NOMO-1 treated with DMSO at 0.1 percent for 48 hours (cell line): ENCODE data around the gene ARHGAP42.

Experiments
- DNase-seq: peaks from one replicate; lab custom pipeline; 2025; ENCODE audit not compliant: unreplicated experiment; lab: John Stamatoyannopoulos, UW

ARHGAP42 gene

GRCh38 chr11:100955318-100955717 lies 268.2 kb downstream of the ARHGAP42 start:
- no peak for DNase-seq

- no peak for DNase-seq
These were observed 269.3 kb downstream of the ARHGAP42 start for GRCh38 chr11:100956351-100956750.

GRCh38 chr11:100957499-100957898 lies 270.4 kb downstream of the ARHGAP42 start:
- no peak for DNase-seq

- no peak for DNase-seq
These were observed 274.5 kb downstream of the ARHGAP42 start for GRCh38 chr11:100961633-100962032.

- DNase-seq, result no peak
These were observed 276.3 kb downstream of the ARHGAP42 start for GRCh38 chr11:100963375-100963774.

GRCh38 chr11:100964435-100964834 lies 277.3 kb downstream of the ARHGAP42 start:
- no peak for DNase-seq

GRCh38 chr11:100965346-100965745 lies 278.3 kb downstream of the ARHGAP42 start:
- DNase-seq, result no peak

GRCh38 chr11:100966366-100966765 lies 279.3 kb downstream of the ARHGAP42 start:
- no peak for DNase-seq

GRCh38 chr11:100969008-100969407 lies 281.9 kb downstream of the ARHGAP42 start:
- no peak for DNase-seq

- no peak for DNase-seq
These were observed 283.4 kb downstream of the ARHGAP42 start for GRCh38 chr11:100970283-100971164.

GRCh38 chr11:100972046-100972445 lies 285.0 kb downstream of the ARHGAP42 start:
- DNase-seq, result no peak

GRCh38 chr11:100978442-100978841 lies 291.4 kb downstream of the ARHGAP42 start:
- no peak for DNase-seq

GRCh38 chr11:100978939-100979338 lies 291.9 kb downstream of the ARHGAP42 start:
- DNase-seq, result no peak

GRCh38 chr11:100980156-100980555 lies 293.1 kb downstream of the ARHGAP42 start:
- DNase-seq, result no peak

- no peak for DNase-seq
These were observed 294.2 kb downstream of the ARHGAP42 start for GRCh38 chr11:100981196-100981824.

GRCh38 chr11:100984668-100985067 lies 297.6 kb downstream of the ARHGAP42 start:
- no peak for DNase-seq

- no peak for DNase-seq
These were observed 303.8 kb downstream of the ARHGAP42 start for GRCh38 chr11:100990931-100991330.

- DNase-seq, result no peak
These were observed 304.5 kb downstream of the ARHGAP42 start for GRCh38 chr11:100991541-100991940.

- DNase-seq, result no peak
These were observed 307.9 kb downstream of the ARHGAP42 start for GRCh38 chr11:100994966-100995365.

- DNase-seq, result no peak
These were observed 312.7 kb downstream of the ARHGAP42 start for GRCh38 chr11:100999756-101000155.

GRCh38 chr11:101003468-101003867 lies 316.4 kb downstream of the ARHGAP42 start:
- no peak for DNase-seq

GRCh38 chr11:101008961-101009689 lies 322.0 kb downstream of the ARHGAP42 start:
- DNase-seq, result peak; percentile 68
